COLO829 (cell line): ENCODE data around the gene PHKA1.
"Not testable (repeated sequence)": the region's sequence is repeated elsewhere in the genome, so short reads cannot be mapped to it uniquely, and the experiment has no call there.

Experiments
- DNase-seq: peaks from one replicate; pipeline ENCODE4 v3.0.0; 2012; ENCODE audit warnings: low spot score

Gene PHKA1

DNA sequence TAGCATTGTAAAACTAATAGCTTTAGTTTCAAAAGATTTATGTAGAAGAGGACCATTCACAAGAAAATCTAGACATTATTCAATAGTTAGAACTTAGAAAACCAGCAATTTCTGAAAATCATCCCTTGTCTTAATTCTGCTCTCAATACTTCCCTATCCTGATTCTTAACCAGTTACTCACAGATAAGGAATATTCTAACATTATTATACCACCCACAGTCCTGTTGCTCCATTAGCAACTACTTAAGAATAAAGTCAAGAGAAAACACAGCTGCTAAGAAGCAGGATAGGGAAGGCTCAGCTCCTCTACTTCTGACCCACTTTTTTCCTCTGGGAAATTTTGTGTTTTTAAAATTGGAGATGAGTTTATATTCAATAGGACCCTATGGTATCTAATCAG lies 47.7 kb downstream of the PHKA1 start:
- no peak for DNase-seq

DNA sequence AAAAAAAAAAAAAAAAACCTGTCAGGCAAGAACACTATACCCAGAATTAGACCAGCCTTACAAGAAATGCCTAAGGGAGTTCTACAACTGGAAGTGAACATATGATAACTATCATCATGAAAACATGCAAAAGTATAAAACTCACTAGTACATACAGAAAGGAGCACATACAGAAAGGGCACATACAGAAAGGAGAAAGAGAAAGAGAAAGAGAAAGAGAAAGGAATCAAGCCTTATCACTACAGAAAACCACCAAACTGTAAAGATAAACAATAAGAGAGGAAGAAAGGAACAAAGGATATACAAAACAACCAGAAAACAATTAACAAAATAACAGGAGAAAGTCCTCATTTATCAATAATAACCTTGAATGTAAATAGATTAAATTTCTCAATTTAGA lies 50.4 kb downstream of the PHKA1 start:
- no peak for DNase-seq

DNA sequence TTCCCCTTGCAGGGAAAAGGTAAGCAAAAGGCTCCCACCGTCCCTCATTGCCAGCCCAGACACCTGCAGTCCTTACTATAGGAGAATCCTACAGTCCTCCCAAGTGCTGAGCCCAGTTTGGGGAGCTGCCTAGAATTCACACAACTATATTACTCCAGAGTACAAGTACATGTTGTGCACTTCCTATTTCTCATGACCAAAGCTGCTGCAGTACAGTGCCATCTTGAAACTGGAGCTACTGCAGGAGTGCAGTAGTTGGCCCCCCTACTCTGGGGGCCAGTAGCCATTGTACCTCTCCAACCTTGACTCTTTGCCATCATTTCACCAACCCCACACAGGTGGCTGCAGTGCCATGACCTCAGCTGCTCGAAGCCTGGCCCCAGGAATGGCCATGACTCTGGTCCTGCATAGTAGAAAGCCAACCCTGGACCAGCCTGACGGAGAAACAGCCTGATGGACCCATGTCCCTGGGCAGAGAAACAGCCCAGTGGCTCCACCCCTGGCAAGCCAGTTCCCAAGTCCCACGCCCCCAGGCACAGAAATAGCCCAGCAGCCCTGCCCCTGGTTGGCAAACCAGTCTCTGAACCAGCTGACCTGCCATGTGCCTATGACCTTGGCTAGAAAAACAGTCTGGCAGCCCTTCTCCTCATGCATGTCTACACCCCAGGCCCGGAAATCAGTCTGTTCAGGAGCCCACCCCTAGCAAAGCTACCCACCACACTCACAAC lies 51.9 kb downstream of the PHKA1 start:
- no peak for DNase-seq

DNA sequence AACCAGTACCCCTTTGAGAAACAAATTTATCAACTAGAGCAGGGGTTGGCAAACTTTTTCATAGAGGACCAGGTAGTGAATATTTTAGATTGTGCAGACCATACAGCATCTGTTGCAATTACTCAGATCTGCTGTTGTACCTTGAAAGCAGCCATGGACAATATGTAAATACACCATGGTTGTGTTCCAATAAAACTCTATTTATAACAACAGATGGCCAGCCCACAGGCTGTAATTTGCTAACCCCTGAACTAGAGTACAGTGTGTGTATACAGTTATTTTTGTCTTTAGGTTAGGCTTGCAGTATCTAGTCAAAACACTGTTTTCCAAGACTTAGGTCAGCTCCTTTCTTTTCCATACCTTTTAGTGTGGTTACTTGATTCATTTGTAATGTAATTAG lies 54.4 kb downstream of the PHKA1 start:
- DNase-seq, result no peak

DNA sequence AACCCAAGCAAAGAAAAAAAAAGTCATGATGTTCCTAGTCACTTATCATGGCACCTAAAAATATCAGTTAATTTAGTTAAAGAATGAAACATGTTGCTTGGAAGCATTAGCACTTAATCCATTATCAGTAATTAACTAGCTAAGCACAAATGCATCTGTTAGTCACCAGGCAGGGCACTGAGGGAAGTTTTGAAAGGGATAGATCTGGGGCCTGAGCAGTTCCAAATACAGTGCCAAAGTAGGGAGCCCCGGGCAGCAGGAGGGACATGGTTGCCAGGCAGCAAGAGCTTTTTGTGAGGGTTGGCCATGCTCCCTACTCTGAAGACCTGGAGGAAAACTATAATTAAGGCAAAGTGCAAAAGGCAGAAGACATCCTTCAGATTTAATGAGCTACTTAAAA lies 62.0 kb downstream of the PHKA1 start:
- DNase-seq, result no peak

DNA sequence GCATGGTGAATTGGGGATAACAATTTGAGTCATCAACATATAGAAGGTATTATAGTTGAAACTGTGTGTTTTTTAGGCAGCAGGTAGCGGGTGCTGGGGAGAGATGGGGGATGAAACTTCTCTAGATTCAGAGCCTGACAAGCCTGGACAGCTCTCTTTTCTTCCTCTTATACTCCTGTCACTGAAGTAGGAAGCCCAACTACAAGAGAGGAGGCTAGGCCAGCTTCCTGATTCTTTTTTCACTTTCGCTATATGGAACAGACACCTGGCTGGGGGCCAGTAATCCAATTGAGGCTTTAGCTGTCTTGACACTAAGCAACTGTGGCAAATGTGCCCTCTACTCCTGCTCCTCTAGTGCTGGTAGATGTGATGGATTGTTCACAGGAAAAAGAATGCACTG lies 69.2 kb downstream of the PHKA1 start:
- DNase-seq, result no peak

DNA sequence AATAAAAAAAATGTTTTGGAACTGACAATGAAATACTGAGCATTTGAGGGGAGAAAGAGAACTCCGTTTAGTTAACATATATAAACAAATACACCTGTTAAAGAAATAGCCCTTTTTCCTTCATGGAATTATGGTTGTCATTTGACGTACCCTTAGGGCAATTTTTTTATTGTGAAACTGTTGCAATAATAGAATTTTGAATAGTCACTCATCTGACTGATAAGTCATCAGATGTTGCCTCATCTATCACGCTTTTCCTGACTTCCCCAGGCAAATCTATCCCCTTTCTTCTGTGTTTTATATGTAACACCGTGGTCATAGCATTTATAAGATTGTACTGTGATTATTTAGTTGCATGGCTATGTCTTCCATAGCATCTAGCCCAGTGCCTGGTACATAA lies 72.5 kb downstream of the PHKA1 start:
- DNase-seq, result no peak

DNA sequence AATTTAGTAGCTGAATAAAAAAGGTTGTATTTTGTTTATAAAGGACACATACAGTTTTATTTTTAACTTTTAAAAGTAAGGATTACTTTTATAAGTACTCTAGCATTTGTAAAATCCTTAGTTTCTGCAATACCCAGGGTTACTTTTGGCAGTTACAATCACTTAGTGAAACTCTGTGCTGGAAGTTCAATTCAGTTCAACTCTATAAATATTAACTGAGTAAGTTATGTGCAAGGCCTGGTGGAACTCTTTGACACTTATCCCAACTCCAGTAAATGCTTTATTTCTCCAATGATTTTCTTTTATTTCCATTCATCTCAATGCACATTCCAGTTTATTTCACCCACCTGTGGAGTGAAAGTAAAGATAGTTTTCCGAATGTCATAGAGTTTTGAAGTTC lies 78.2 kb downstream of the PHKA1 start:
- DNase-seq, result no peak

DNA sequence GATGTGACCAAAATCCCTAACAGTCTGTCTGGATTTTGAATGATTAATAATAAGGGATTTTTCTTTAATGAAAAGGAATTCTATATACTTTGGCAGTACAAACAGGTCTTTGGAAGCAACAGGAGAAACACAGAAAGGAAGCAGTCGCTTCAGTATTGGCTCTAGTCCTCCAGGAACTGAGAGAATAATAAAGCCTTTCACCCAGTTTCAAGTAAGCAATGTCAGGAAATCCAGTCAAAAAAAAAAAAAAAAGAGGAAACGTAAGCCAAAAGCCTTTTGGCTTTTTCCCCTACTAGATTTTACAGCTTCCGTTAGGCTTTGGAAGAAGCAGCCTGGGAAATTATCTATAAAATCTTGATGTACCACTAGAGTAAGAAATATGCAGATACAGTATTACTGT lies 79.8 kb downstream of the PHKA1 start:
- peak; percentile 64 for DNase-seq

DNA sequence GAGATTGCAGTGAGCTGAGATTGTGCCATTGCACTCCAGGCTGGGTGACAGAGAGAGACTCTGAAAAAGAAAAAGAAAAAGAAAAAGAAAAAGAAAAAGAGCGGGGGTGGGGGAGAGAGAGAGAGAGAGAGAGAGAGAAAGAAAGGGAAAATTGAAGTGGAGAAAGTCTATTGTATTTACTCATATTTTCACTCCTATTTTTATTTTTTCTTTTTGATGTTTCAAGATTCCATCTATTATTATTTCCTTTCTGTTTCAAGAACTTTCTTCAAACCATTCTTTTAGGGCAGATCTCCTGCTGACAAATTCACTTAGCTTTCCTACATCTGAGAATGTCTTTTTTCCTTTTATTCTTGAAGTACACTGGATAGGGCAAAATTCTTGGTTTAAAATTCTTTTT lies 83.9 kb downstream of the PHKA1 start:
- DNase-seq, result no peak

DNA sequence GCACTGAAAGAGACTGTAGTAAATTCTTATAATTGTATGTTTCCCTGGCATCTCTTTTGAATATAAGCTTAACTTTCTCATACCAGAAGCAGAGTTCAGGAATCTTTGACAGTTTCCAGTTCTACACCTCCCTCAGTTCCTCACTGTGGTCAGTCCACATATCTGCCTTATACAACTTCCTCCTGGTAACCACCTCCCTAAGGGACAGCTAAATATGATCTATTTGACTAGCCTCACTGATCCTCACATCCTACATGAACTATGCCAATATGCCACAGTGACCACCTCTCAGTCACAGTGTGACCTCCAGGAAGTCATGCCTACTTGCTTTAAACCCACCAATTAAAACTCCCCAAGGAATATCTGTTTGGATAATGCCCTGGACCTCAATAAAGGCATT lies 89.9 kb downstream of the PHKA1 start:
- no peak for DNase-seq

DNA sequence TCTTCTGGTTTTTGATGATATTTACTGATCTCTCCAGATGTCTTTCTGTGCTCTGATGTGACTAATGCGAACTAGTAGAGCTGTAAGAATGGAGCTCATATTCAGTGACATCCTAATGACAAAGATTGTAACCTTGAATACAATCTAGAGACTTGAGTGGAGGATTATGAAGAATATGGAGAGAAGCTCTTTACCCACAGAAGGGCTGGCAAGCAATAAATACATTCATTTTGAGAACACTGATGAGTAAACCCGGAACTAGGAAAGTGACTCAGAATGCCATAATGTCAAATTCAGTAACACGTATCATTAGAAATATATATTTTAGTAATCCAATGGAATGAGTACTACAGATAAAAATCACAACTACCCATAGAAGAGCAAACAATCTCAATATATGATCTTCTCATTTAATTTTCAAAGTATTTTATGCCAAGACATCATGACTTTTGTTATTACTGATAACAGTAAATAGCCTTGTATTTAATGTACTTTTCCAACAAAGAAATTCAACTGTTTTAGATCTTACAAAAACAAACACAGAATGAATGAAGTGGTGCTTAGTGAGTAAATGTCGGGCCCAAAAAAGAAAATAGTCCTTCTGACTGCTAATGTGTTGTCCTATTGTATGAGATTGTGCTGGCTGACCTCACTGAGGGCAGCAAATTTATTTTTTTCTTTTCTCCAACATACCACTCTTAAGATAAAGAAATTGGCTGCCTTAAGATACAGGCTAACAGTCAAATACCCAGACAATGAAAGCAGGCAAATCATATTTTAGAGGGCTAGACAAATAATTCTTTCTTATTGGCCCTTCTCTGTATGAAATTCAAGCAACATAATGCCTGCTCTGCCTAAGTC lies 92.3 kb downstream of the PHKA1 start:
- peak; percentile 51 for DNase-seq

DNA sequence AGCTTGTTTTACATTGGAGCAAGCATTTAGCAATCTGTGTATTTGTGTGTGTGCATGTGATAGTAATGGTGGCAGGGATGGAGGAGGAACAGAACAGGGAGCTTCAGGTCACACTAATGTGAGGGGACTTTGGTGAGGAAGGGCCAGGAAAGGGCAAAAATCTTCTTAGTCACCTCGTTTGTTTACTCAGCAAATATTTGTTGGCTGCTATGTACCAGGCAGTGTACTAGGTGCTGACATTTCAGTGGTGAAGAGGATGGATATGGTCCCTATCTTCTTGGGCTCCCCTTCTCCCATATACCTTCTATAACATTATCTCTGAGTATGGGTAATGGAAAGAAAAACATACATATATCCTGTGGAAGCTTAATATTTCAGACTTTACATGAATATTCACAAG lies 92.9 kb downstream of the PHKA1 start:
- DNase-seq, result no peak

DNA sequence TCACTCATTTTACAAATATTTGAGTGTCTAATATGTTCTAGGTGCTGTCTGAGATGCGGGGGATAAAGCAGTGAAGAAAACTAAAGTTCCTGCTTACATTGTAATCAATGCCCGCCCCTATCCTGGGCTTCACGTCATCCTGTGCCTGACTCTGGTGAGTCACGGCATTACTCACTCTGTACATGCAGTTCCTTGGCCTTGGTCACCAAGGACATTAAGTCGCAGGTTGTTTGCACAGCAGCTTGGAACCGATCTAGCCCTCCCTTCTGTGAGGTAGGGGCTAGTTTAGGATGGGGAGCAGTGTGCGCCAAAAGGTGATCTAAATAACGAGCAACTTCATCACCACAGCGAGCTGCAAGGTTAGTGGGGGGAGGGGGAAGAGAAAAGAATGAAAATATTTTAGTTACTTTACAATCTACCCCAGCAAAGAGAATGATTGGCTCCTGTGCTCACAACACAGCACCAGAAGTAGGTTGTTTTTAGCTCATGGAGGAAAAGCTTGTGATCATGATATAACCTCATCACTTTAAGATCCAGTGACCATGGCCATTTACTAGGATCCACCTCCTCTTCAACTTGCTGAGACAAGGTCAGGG lies 93.5 kb downstream of the PHKA1 start:
- peak; percentile 58 for DNase-seq

DNA sequence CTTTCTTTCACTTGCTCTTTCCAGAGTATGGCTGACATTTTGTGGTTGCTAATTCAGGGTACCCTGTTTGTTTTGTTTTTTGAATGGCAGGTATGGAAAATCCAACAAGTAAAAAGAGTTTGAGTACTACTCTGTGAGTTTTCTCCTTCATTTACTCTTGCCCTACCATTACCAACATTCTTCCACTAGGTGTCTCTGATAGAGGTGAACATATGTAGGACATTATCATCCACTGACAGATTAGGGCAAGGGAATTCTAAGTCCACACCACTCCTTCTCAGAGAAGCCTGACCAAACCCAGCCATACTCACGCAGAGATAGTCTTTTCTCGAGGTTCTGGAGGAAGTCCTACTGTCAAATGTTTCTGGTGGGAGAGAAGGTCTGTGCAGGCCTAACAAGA lies 104.8 kb downstream of the PHKA1 start:
- peak; percentile 28 for DNase-seq

DNA sequence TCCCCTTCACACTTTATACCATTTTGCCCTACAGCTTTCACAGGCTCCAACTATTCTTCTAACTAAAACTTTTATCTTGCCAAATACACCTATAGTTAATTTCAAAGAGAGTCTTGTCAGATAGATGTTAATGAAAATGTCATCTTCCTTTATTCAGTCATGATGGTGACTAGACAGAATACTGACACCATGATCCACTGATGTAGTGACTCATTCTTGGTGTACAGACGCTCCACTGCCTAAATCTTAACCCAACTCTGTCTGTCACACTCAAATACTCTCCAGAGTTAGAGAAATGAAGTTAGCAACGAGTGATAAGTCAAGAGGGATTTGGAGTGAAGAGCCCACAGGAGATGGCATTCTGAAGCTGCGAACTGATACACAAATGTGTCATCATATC lies 109.4 kb downstream of the PHKA1 start:
- no peak for DNase-seq

DNA sequence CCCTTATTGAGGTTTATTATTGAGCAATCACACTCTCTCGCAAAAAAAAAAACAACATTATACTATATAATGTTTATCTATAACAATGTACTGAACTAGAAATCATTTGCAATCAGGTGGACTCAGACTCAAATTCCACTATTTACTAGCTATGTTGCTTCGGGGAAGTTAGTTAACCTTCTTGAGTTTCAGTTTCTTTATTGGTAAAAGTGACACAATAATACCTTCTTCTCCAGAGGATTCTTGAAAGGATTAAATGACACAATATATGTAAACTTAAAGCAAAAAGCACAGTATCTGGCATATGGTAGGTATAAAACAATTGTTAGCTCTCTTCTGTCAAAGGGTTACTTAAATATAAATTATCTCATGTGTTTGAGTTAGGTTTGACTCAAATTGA lies 110.0 kb downstream of the PHKA1 start:
- DNase-seq, result no peak

DNA sequence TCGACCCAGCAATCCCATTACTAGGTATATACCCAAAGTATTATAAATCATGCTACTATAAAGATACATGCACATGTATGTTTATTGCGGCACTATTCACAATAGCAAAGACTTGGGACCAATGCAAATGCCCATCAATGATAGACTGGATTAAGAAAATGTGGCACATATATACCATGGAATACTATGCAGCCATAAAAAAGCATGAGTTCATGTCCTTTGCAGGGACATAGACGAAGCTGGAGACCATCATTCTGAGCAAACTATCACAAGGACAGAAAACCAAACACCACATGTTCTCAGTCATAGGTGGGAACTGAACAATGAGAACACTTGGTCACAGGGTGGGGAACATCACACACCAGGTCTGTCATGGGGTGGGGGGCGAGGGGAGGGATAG lies 123.1 kb downstream of the PHKA1 start:
- DNase-seq, result not testable (repeated sequence)

DNA sequence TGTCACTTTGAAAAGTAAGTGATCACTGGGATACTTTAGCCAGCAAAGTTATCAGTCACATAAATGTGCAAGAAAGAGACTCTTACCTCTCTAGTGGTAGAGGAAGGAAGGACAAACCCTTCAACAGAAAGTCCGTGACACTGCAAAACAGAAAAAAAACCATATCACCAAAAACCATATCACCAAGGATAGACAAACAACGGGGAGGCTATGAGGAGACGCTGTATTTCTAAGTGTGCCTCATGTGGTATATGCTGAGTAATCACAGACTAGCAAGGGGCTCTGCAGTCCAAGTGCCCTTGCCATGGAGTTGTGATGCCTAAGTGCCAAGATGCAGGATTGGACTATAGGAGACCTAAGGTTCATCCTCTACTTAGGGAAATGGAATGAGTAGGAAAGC lies 129.9 kb downstream of the PHKA1 start:
- DNase-seq, result no peak

DNA sequence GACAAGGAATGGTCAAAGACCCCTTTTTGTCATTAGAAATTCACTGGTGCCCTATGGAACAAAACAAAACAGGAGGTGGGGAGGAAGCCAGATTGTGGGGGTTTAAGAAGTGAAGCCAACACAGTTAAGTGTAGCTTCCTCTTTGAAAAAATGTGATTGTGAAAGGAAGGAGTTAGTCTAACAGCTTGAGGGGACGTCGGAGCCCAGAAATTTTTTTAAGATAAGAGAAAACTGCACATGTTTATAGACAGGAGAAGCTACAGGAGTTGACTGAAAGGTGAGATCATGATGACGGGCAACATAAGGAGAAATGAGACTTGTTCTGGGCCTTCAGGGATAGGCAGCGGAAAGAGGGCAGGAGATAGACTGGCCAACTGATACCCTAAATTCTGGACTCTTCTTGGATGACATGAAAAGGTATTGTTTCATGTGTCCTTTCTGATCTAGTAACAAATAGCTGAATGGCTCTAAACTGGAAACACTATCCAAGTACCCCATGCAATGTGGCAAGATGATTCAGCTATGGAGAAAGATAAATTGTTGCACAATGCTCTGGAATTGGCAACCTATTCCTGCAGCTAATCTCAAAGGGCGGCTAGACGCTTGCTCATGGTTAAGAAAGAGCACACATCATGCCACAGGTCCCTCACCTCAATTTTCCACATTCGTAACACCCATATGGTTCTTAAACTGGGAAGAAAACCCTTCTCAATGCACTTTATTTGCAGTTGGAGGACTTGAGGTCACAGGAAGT lies 137.8 kb downstream of the PHKA1 start:
- DNase-seq, result no peak

DNA sequence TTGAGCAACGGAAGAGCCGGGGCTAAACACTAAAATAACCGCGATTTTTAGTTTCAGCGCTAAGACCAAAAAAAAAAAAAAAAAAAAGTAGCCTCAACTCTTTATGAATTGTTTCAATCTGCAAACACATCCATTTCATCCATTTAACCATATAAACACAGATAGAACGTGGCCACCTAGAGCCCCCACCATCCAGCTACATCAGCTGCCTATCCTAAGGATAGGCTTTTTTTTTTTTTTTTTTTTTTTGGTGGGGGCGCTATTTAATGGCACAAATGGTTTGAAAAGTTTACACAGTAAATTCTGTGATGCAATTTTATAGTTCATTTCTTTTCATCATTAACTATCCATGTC lies 141.0 kb downstream of the PHKA1 start:
- no peak for DNase-seq
